ENCODE data around the gene SERTAD3. TPM values are rescaled to one million over a fixed set of nuclear protein-coding genes. Genes with fewer than 3 reads are reported as not detected.

Gene SERTAD3
- total and polyA plus RNA-seq, 2 donors (not counting 3 experiments of a cell fraction or from before 2014, with no cell fraction given) = 13.3 to 29.9 TPM

GRCh38 chr19:40444825-40445312 lies 734 bp upstream of the SERTAD3 start:
- Histone ChIP-seq H3K27me3 (ENCODE audit: control insufficient read depth in 2 of 2, insufficient read depth in 2 of 2, low read length in 2 of 2) (no peaks in the 10 kb centered on the region), H3K9ac (replicated peaks; ENCODE audit: extremely low read depth, insufficient read depth, low read length) (peak overlapping the region; percentile 62), H3K4me1 (ENCODE audit: control insufficient read depth, extremely low read depth, insufficient read depth, low read length) (peaks cover 9% of the 10 kb centered on the region), H3K9me1 (replicated peaks; ENCODE audit: control insufficient read depth, extremely low read depth, insufficient read depth, low read length) (no peaks in the 10 kb centered on the region), H3K9me3 (replicated peaks; ENCODE audit: control insufficient read depth, insufficient read depth, low read length) (no peaks in the 10 kb centered on the region), H3K36me3 (ENCODE audit: control insufficient read depth in 2 of 2, extremely low read depth in 1 of 2, insufficient read depth in 2 of 2, low read length in 2 of 2) (peaks cover 9 to 12% of the 10 kb centered on the region in 2 experiments), H3K27ac (ENCODE audit: insufficient read depth, low read depth, low read length) (peak overlapping the region; percentile 46), H3K79me2 (ENCODE audit: control insufficient read depth, insufficient read depth, low read length) (peaks cover 29% of the 10 kb centered on the region), H3K4me3 (replicated peaks in 1 of 3; ENCODE audit: insufficient read depth in 1 of 3, low read depth in 1 of 3, low read length in 3 of 3) (peak overlapping the region; percentile 17 to 53 (median 52)), H4K20me1 (replicated peaks; ENCODE audit: control insufficient read depth, extremely low read depth, insufficient read depth, low read length) (no peaks in the 10 kb centered on the region), H3K4me2 (ENCODE audit: insufficient read depth, low read length) (peak overlapping the region; percentile 75), H2AFZ (ENCODE audit: low read depth, low read length) (peak overlapping the region; percentile 73)
- DNase-seq (ENCODE audit: low read depth, low spot score) (no peak), FAIRE-seq (no peak)
- TF ChIP-seq POLR2A (IDR thresholded peaks at IDR 0.05; ENCODE audit: low read depth, low read length) (peak; percentile 38), CTCF (IDR thresholded peaks at IDR 0.05; ENCODE audit: extremely low read depth in 1 of 2, insufficient read depth in 1 of 2, low read depth in 1 of 2, low read length in 2 of 2) (peak in 1 of 2 donors; percentile 33), JUN (IDR thresholded peaks at IDR 0.05; ENCODE audit: borderline replicate concordance, insufficient read depth, insufficient read length, low read depth) (no peak)
- ChIA-PET CTCF (interaction anchor here (1.2 to 4.1 kb wide), 3 partner anchors 20 to 140 kb away, joined by 5 to 37 read pairs (median 25); no protein-coding TSS in a partner anchor), POLR2A (interaction anchor here (2.6 kb wide), 1 partner anchor 20 kb away, joined by 13 read pairs; the partner anchor contains the start of gene BLVRB)
- BruUV-seq (replicated peaks) = TSS peak; percentile 30
- dilution Hi-C loops (cut with MboI; ENCODE audit: extremely low pct_ligation_motif_present, low sequenced_read_pairs) (no loop called here), intact Hi-C loops (cut with micrococcal nuclease) (loop anchor here (1.0 to 10.0 kb wide), 6 partner anchors 19 to 360 kb away; no protein-coding TSS in a partner anchor)

All from endothelial cell of umbilical vein (primary cell).